Measurements from ENCODE around the gene MOSPD3.

MOSPD3 gene

DNA sequence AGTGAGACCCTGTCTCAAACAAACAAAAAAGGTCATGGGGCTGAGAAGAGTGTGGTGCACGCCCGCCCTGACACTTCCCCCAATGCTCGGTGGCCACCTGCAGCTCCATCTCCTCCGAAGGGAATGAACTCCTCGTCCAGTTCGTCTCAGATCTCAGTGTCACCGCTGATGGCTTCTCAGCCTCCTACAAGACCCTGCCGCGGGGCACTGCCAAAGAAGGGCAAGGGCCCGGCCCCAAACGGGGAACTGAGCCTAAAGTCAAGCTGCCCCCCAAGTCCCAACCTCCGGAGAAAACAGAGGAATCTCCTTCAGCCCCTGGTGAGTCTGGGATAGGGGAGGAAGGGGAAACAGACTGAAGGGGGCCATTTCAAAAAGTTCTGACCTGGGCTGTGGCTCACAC is 6.0 kb upstream of the MOSPD3 start:
- no peak overlapping the region for H3K4me3 ChIP-seq (ENCODE audit: low read depth, low read length)
- DNase-seq (ENCODE audit: low read depth) = no peak
- no peak for TF ChIP-seq CTCF (IDR thresholded peaks at IDR 0.05; ENCODE audit: insufficient read depth, low read depth, low read length, missing control alignments)

- H3K4me3 ChIP-seq (ENCODE audit: low read depth, low read length) = no peak overlapping the region
- DNase-seq (ENCODE audit: low read depth) = no peak
- TF ChIP-seq CTCF (IDR thresholded peaks at IDR 0.05; ENCODE audit: insufficient read depth, low read depth, low read length, missing control alignments) = no peak
Measured at GRCh38 chr7:100607111-100607510, 5.2 kb upstream of the MOSPD3 start.

DNA sequence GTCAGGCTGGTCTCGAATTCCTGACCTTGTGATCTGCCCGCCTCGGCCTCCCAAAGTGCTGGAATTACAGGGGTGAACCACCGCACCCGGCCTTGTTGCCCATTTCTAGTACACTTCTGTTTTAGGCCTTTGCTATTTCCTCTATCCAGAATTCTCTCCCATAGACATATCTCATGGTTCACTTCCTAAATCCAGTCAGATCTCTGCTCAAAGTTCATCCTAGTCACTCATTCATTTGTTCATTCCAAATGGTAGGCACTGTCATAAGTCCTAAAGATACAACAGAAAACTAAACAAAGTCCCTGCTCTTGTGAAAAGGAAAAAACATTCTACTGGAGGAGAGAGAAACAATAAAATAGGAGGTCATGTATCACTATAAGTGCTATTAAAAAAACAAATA is 2.4 kb upstream of the MOSPD3 start:
- H3K4me3 ChIP-seq (ENCODE audit: low read depth, low read length) = no peak overlapping the region
- no peak for TF ChIP-seq CTCF (IDR thresholded peaks at IDR 0.05; ENCODE audit: insufficient read depth, low read depth, low read length, missing control alignments)
- DNase-seq (ENCODE audit: low read depth) = no peak

- no peak for DNase-seq (ENCODE audit: low read depth)
- no peak for TF ChIP-seq CTCF (IDR thresholded peaks at IDR 0.05; ENCODE audit: insufficient read depth, low read depth, low read length, missing control alignments)
- H3K4me3 ChIP-seq (ENCODE audit: low read depth, low read length) = peak overlapping the region; percentile 75
Measured at GRCh38 chr7:100612730-100613390, 520 bp downstream of the MOSPD3 start.

- H3K4me3 ChIP-seq (ENCODE audit: low read depth, low read length) = no peak overlapping the region
- DNase-seq (ENCODE audit: low read depth) = no peak
- no peak for TF ChIP-seq CTCF (IDR thresholded peaks at IDR 0.05; ENCODE audit: insufficient read depth, low read depth, low read length, missing control alignments)
Measured at GRCh38 chr7:100613412-100614175, 1.3 kb downstream of the MOSPD3 start.

GRCh38 chr7:100614308-100614861 is 2.0 kb downstream of the MOSPD3 start:
- no peak for DNase-seq (ENCODE audit: low read depth)
- TF ChIP-seq CTCF (IDR thresholded peaks at IDR 0.05; ENCODE audit: insufficient read depth, low read depth, low read length, missing control alignments) = no peak
- H3K4me3 ChIP-seq (ENCODE audit: low read depth, low read length) = no peak overlapping the region
